Mesendoderm (in vitro differentiated cells): Measurements from ENCODE around the gene VAT1L.

Source experiments
- DNase-seq: peaks from one replicate; pipeline ENCODE4 v3.0.0; 2013
- H2AK5ac ChIP-seq: 2 replicates; pipeline ENCODE4 v1.6.1; 2013; ENCODE audit warnings: low read length, inconsistent platforms
- H2BK120ac ChIP-seq: 2 replicates; pipeline ENCODE4 v1.6.1; 2013; ENCODE audit warnings: low read depth, mild to moderate bottlenecking, low read length, moderate library complexity, mixed read lengths
- H2BK15ac ChIP-seq: replicated peaks from 2 replicates; pipeline ENCODE4 v1.6.1; 2013; ENCODE audit warnings: low read depth, mild to moderate bottlenecking, moderate library complexity
- H2BK5ac ChIP-seq: 2 replicates; pipeline ENCODE4 v1.6.1; 2013; ENCODE audit warnings: low read length, inconsistent platforms
- H3K18ac ChIP-seq: 2 replicates; pipeline ENCODE4 v1.6.1; 2013; ENCODE audit warnings: mild to moderate bottlenecking, low read length, mixed read lengths
- H3K23ac ChIP-seq: one replicate; pipeline ENCODE4 v1.6.1; 2013; ENCODE audit warnings: low read length
- H3K27ac ChIP-seq: 2 replicates; pipeline ENCODE4 v1.5.1; 2013; ENCODE audit warnings: low read depth, mild to moderate bottlenecking, inconsistent platforms, low read length, moderate library complexity
- H3K27me3 ChIP-seq: 2 replicates; pipeline ENCODE4 v1.6.1; 2013; ENCODE audit warnings: low read length, control low read depth, mild to moderate bottlenecking, inconsistent platforms; ENCODE audit not compliant: insufficient read depth, poor library complexity
- H3K36me3 ChIP-seq: 2 replicates; pipeline ENCODE4 v1.6.1; 2013; ENCODE audit warnings: low read length, inconsistent platforms; ENCODE audit not compliant: control insufficient read depth, insufficient read depth
- H3K4ac ChIP-seq: one replicate; pipeline ENCODE4 v1.6.1; 2013; ENCODE audit warnings: low read depth, mild to moderate bottlenecking, low read length, moderate library complexity
- H3K4me1 ChIP-seq: 2 replicates; pipeline ENCODE4 v1.6.1; 2013; ENCODE audit warnings: low read depth, low read length, inconsistent platforms; ENCODE audit not compliant: control insufficient read depth
- H3K4me2 ChIP-seq: 2 replicates; pipeline ENCODE4 v1.6.1; 2013; ENCODE audit warnings: low read length
- H3K4me3 ChIP-seq: 2 replicates; pipeline ENCODE4 v1.5.1; 2013; ENCODE audit warnings: mild to moderate bottlenecking, low read length
- H3K56ac ChIP-seq: one replicate; pipeline ENCODE4 v1.6.1; 2013; ENCODE audit warnings: low read length
- H3K79me1 ChIP-seq: 2 replicates; pipeline ENCODE4 v1.6.1; 2013; ENCODE audit warnings: low read length, inconsistent platforms
- H3K79me2 ChIP-seq: 2 replicates; pipeline ENCODE4 v1.6.1; 2013; ENCODE audit warnings: mild to moderate bottlenecking, low read length; ENCODE audit not compliant: control insufficient read depth, insufficient read depth
- H3K9ac ChIP-seq: 2 replicates; pipeline ENCODE4 v1.6.1; 2013; ENCODE audit warnings: low read length, inconsistent platforms
- H4K5ac ChIP-seq: one replicate; pipeline ENCODE4 v1.6.1; 2013; ENCODE audit warnings: low read length
- H4K8ac ChIP-seq: one replicate; pipeline ENCODE4 v1.6.1; 2013; ENCODE audit warnings: low read depth, mild to moderate bottlenecking, control low read depth, low read length, moderate library complexity
- WGBS: extraction: QIAGEN DNeasy Blood & Tissue Kit; methylation state at CpG from one replicate; pipeline ENCODE4 v1.1.7; 2013; ENCODE audit warnings: low lambda C conversion rate, missing lambda C conversion rate; ENCODE audit not compliant: insufficient coverage; ENCODE audit errors: extremely low coverage; 5-methylcytosine and 5-hydroxymethylcytosine counted together

VAT1L gene

GRCh38 chr16:77916111-77916510, 127.7 kb downstream of the VAT1L start:
- Histone ChIP-seq H3K79me1 (no peaks in the 10 kb centered on the region), H2BK15ac (no peak overlapping the region), H3K4me3 (no peak overlapping the region), H3K56ac (no peak overlapping the region), H3K18ac (no peak overlapping the region), H4K5ac (no peak overlapping the region), H3K4me1 (peaks cover 12% of the 10 kb centered on the region), H3K4me2 (no peak overlapping the region), H3K36me3 (no peaks in the 10 kb centered on the region), H3K27me3 (no peaks in the 10 kb centered on the region), H3K79me2 (no peaks in the 10 kb centered on the region), H2AK5ac (no peak overlapping the region), H3K23ac (no peak overlapping the region), H3K4ac (no peak overlapping the region), H2BK120ac (no peak overlapping the region), H2BK5ac (no peak overlapping the region), H4K8ac (no peak overlapping the region), H3K27ac (no peak overlapping the region), H3K9ac (no peak overlapping the region)
- DNase-seq, result no peak
- WGBS, result no CpG with 5 or more reads among the region's 9 CpGs

GRCh38 chr16:77917971-77918370, 129.6 kb downstream of the VAT1L start:
- Histone ChIP-seq H3K79me2 (no peaks in the 10 kb centered on the region), H2AK5ac (no peak overlapping the region), H4K8ac (no peak overlapping the region), H3K18ac (no peak overlapping the region), H3K4me3 (no peak overlapping the region), H3K36me3 (no peaks in the 10 kb centered on the region), H3K27ac (no peak overlapping the region), H3K4ac (no peak overlapping the region), H2BK15ac (no peak overlapping the region), H3K4me1 (peaks cover 12% of the 10 kb centered on the region), H3K56ac (no peak overlapping the region), H2BK5ac (no peak overlapping the region), H3K23ac (no peak overlapping the region), H2BK120ac (no peak overlapping the region), H3K79me1 (no peaks in the 10 kb centered on the region), H3K9ac (no peak overlapping the region), H4K5ac (no peak overlapping the region), H3K4me2 (no peak overlapping the region), H3K27me3 (no peaks in the 10 kb centered on the region)
- no CpG with 5 or more reads among the region's 3 CpGs for WGBS
- DNase-seq, result peak; percentile 37

GRCh38 chr16:77918809-77919707, 130.7 kb downstream of the VAT1L start:
- Histone ChIP-seq H4K8ac (no peak overlapping the region), H2BK15ac (no peak overlapping the region), H2BK120ac (no peak overlapping the region), H3K4ac (no peak overlapping the region), H3K27ac (no peak overlapping the region), H3K4me2 (no peak overlapping the region), H3K36me3 (no peaks in the 10 kb centered on the region), H3K23ac (no peak overlapping the region), H3K4me3 (no peak overlapping the region), H3K79me2 (no peaks in the 10 kb centered on the region), H3K9ac (no peak overlapping the region), H3K27me3 (no peaks in the 10 kb centered on the region), H3K18ac (no peak overlapping the region), H4K5ac (no peak overlapping the region), H3K4me1 (peaks cover 12% of the 10 kb centered on the region), H3K56ac (peak overlapping the region; percentile 22), H2AK5ac (no peak overlapping the region), H2BK5ac (no peak overlapping the region), H3K79me1 (no peaks in the 10 kb centered on the region)
- no CpG with 5 or more reads among the region's 8 CpGs for WGBS
- DNase-seq, result no peak

- Histone ChIP-seq H3K4me1 (peaks cover 12% of the 10 kb centered on the region), H3K56ac (no peak overlapping the region), H4K8ac (no peak overlapping the region), H3K4ac (no peak overlapping the region), H3K4me3 (no peak overlapping the region), H3K4me2 (no peak overlapping the region), H3K9ac (no peak overlapping the region), H2BK15ac (no peak overlapping the region), H2BK5ac (no peak overlapping the region), H3K18ac (no peak overlapping the region), H2AK5ac (no peak overlapping the region), H3K36me3 (no peaks in the 10 kb centered on the region), H4K5ac (no peak overlapping the region), H3K27me3 (no peaks in the 10 kb centered on the region), H3K79me2 (no peaks in the 10 kb centered on the region), H3K23ac (no peak overlapping the region), H3K27ac (no peak overlapping the region), H2BK120ac (no peak overlapping the region), H3K79me1 (no peaks in the 10 kb centered on the region)
- no CpG with 5 or more reads among the region's 8 CpGs for WGBS
- no peak for DNase-seq
Observed at GRCh38 chr16:77919761-77920415, 131.5 kb downstream of the VAT1L start.

- no CpG with 5 or more reads among the region's 4 CpGs for WGBS
- Histone ChIP-seq H2AK5ac (no peak overlapping the region), H3K4me3 (no peak overlapping the region), H3K56ac (no peak overlapping the region), H3K23ac (no peak overlapping the region), H4K5ac (no peak overlapping the region), H2BK120ac (no peak overlapping the region), H3K4ac (no peak overlapping the region), H3K79me1 (no peaks in the 10 kb centered on the region), H3K9ac (no peak overlapping the region), H3K4me2 (no peak overlapping the region), H3K36me3 (no peaks in the 10 kb centered on the region), H3K4me1 (peaks cover 12% of the 10 kb centered on the region), H3K79me2 (no peaks in the 10 kb centered on the region), H2BK5ac (no peak overlapping the region), H3K18ac (no peak overlapping the region), H4K8ac (no peak overlapping the region), H3K27me3 (no peaks in the 10 kb centered on the region), H3K27ac (no peak overlapping the region), H2BK15ac (no peak overlapping the region)
- DNase-seq, result no peak
Observed at GRCh38 chr16:77920984-77921383, 132.6 kb downstream of the VAT1L start.
